22Rv1 (cell line): ENCODE data around the gene LTC4S.
A peak's percentile ranks its signal among the peaks of the same experiment; 100 is the strongest.
"Not testable (repeated sequence)": the region's sequence is repeated elsewhere in the genome, so short reads cannot be mapped to it uniquely, and the experiment has no call there.

Experiments used
- H3K27ac ChIP-seq: fragments of 450-650 bp; 2 replicates; pipeline ENCODE4 v1.5.1; 2017
- ZFX ChIP-seq: fragments of 450-650 bp; IDR thresholded peaks from 2 replicates; pipeline ENCODE4 v1.6.1; 2017; ENCODE audit warnings: antibody characterized with exemption, borderline replicate concordance
- TF ChIP-seq, protein P1 (sequence below): fragments of 450-650 bp; IDR thresholded peaks from 2 replicates; pipeline ENCODE4 v1.5.1; 2017; ENCODE audit warnings: mild to moderate bottlenecking

Gene LTC4S

DNA sequence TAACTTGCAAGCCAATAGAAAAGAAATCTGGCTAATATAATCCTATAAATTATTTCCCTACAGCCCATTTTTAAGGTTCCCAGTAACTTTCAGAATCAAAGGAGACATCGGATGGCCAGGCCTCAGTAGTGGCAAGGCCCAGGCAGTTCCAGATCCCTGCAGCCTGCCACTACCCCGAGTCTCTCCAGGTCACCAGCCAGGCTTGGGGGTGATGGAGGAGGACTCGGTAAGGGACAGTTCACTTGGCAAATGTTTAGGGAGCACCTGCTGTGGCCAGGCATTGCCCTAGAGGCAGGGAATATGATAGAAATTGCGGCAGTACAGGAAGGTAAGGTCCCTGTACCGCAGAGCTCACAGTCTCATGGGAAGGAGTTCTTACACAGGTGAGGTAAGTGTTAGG is 15.2 kb upstream of the LTC4S start:
- H3K27ac ChIP-seq = no peak overlapping the region
- TF ChIP-seq, protein P1, sequence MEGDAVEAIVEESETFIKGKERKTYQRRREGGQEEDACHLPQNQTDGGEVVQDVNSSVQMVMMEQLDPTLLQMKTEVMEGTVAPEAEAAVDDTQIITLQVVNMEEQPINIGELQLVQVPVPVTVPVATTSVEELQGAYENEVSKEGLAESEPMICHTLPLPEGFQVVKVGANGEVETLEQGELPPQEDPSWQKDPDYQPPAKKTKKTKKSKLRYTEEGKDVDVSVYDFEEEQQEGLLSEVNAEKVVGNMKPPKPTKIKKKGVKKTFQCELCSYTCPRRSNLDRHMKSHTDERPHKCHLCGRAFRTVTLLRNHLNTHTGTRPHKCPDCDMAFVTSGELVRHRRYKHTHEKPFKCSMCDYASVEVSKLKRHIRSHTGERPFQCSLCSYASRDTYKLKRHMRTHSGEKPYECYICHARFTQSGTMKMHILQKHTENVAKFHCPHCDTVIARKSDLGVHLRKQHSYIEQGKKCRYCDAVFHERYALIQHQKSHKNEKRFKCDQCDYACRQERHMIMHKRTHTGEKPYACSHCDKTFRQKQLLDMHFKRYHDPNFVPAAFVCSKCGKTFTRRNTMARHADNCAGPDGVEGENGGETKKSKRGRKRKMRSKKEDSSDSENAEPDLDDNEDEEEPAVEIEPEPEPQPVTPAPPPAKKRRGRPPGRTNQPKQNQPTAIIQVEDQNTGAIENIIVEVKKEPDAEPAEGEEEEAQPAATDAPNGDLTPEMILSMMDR = no peak
- no peak for TF ChIP-seq ZFX

GRCh38 chr5:179779826-179780225 is 14.0 kb upstream of the LTC4S start:
- TF ChIP-seq, protein P1 = no peak
- TF ChIP-seq ZFX = no peak
- no peak overlapping the region for H3K27ac ChIP-seq

GRCh38 chr5:179780362-179780761 is 13.4 kb upstream of the LTC4S start:
- H3K27ac ChIP-seq = no peak overlapping the region
- TF ChIP-seq ZFX = no peak
- TF ChIP-seq, protein P1 = no peak

DNA sequence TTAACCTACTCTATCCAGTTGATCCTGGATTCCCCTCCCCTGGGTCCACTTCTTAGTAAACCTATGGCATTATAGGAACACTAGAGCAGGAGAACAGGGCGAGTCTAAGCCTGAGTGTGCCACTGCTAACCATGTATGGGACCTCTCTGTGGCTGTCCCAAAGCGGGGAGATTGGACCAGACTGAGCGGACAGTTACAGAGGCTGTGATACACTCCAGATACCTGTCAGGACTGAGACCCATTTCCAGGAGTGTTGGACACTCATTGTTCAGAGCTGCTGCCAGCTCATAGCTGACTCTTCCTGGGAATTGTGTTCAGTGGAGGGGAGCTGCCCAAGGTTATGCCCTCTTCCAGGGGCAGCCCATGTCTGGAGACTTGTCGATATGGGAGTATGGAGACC is 11.9 kb upstream of the LTC4S start:
- no peak for TF ChIP-seq ZFX
- TF ChIP-seq, protein P1 = no peak
- H3K27ac ChIP-seq = no peak overlapping the region

GRCh38 chr5:179783128-179783527 is 10.7 kb upstream of the LTC4S start:
- TF ChIP-seq ZFX = no peak
- TF ChIP-seq, protein P1 = no peak
- no peak overlapping the region for H3K27ac ChIP-seq

GRCh38 chr5:179786861-179787260 is 6.9 kb upstream of the LTC4S start:
- H3K27ac ChIP-seq = peak overlapping the region; percentile 22; the same call in 1 of the 2 replicates
- TF ChIP-seq, protein P1 = no peak
- TF ChIP-seq ZFX = no peak

- no peak overlapping the region for H3K27ac ChIP-seq
- TF ChIP-seq, protein P1 = no peak
- no peak for TF ChIP-seq ZFX
Measured at GRCh38 chr5:179788193-179788854, 5.5 kb upstream of the LTC4S start.

GRCh38 chr5:179789278-179789677 is 4.5 kb upstream of the LTC4S start:
- H3K27ac ChIP-seq = not testable (repeated sequence)
